Transverse colon (tissue), 3 donors: ENCODE data around the gene PTGES2.

Source experiments
- CTCF ChIP-seq, 5 experiments: fragments of 200-600 bp in 3 of 5; fragments of 450-650 bp in 2 of 5; sonication (generic) in 3 of 5; IDR thresholded peaks; 1 replicate in 2 of 5; 2 replicates in 3 of 5; pipeline ENCODE4 v1.5.1; 2016 to 2017; ENCODE audit warnings: antibody characterized with exemption in 5 of 5, inconsistent platforms in 3 of 5, mild to moderate bottlenecking in 2 of 5, moderate library complexity in 1 of 5
- EP300 ChIP-seq: sonication (generic); formaldehyde crosslinking; IDR thresholded peaks from one replicate; pipeline ENCODE4 v1.6.1; 2017; ENCODE audit warnings: antibody characterized with exemption, low read depth
- POLR2A ChIP-seq: fragments of 450-650 bp; IDR thresholded peaks from one replicate; pipeline ENCODE4 v1.6.1; 2016; ENCODE audit warnings: antibody characterized with exemption, mild to moderate bottlenecking, moderate library complexity

- no peak for TF ChIP-seq CTCF (IDR thresholded peaks at IDR 0.05)
- no peak for TF ChIP-seq POLR2A
- TF ChIP-seq EP300 = no peak
Observed at GRCh38 chr9:128101690-128102089, 25.8 kb downstream of the PTGES2 start.
